Measurements from ENCODE around the gene PRKCG.
"Not testable (repeated sequence)": the region's sequence is repeated elsewhere in the genome, so short reads cannot be mapped to it uniquely, and the experiment has no call there.

The PRKCG gene

GRCh38 chr19:53868091-53868891 is 13.7 kb upstream of the PRKCG start:
- peaks cover 54% of the 10 kb centered on the region for H3K4me1 Mint-ChIP-seq
- no peaks in the 10 kb centered on the region for H3K27me3 Mint-ChIP-seq
- H3K9me3 Mint-ChIP-seq: no peaks in the 10 kb centered on the region
- H3K27ac Mint-ChIP-seq: peak overlapping the region; percentile 78 to 92
- DNase-seq (peak in 1 of 2 donors; percentile 34), ATAC-seq (no peak)
- H3K4me3 Mint-ChIP-seq: peak overlapping the region; percentile 92 to 98

- Mint-ChIP-seq H3K4me3 (peak overlapping the region; percentile 92 to 98), H3K4me1 (peaks cover 62% of the 10 kb centered on the region), H3K9me3 (no peaks in the 10 kb centered on the region), H3K27me3 (no peaks in the 10 kb centered on the region), H3K27ac (peak overlapping the region; percentile 89 to 94)
- ATAC-seq (peak; percentile 66), DNase-seq (peak; percentile 79 to 87)
These were observed 12.8 kb upstream of the PRKCG start for GRCh38 chr19:53868892-53869804.

- H3K27ac Mint-ChIP-seq: peak overlapping the region; percentile 80 to 89
- H3K27me3 Mint-ChIP-seq, H3K9me3 Mint-ChIP-seq, ATAC-seq, DNase-seq: not testable (repeated sequence)
- peaks cover 70% of the 10 kb centered on the region for H3K4me1 Mint-ChIP-seq
- H3K4me3 Mint-ChIP-seq: peak overlapping the region; percentile 92 to 98
These were observed 12.1 kb upstream of the PRKCG start for GRCh38 chr19:53869805-53870484.

GRCh38 chr19:53870485-53870844 is 11.5 kb upstream of the PRKCG start:
- H3K4me1 Mint-ChIP-seq: peaks cover 75% of the 10 kb centered on the region
- no peak overlapping the region for H3K27ac Mint-ChIP-seq
- H3K27me3 Mint-ChIP-seq: no peaks in the 10 kb centered on the region
- ATAC-seq (no peak), DNase-seq (no peak)
- H3K9me3 Mint-ChIP-seq: no peaks in the 10 kb centered on the region
- peak overlapping the region; percentile 48 to 49 for H3K4me3 Mint-ChIP-seq

- DNase-seq: no peak
- Mint-ChIP-seq H3K9me3 (no peaks in the 10 kb centered on the region), H3K4me3 (peak overlapping the region in 1 of 2 donors; percentile 30), H3K27me3 (no peaks in the 10 kb centered on the region), H3K27ac (no peak overlapping the region), H3K4me1 (peaks cover 73% of the 10 kb centered on the region)
- no peak for ATAC-seq
These were observed 10.5 kb upstream of the PRKCG start for GRCh38 chr19:53871454-53871853.

GRCh38 chr19:53872762-53873161 is 9.2 kb upstream of the PRKCG start:
- DNase-seq (no peak), ATAC-seq (no peak)
- no peaks in the 10 kb centered on the region for H3K27me3 Mint-ChIP-seq
- no peak overlapping the region for H3K27ac Mint-ChIP-seq
- H3K4me3 Mint-ChIP-seq: no peak overlapping the region
- no peaks in the 10 kb centered on the region for H3K9me3 Mint-ChIP-seq
- peaks cover 74% of the 10 kb centered on the region for H3K4me1 Mint-ChIP-seq

GRCh38 chr19:53873773-53874605 is 8.0 kb upstream of the PRKCG start:
- DNase-seq: no peak
- no peaks in the 10 kb centered on the region for H3K27me3 Mint-ChIP-seq
- H3K4me1 Mint-ChIP-seq: peaks cover 68% of the 10 kb centered on the region
- peak overlapping the region; percentile 63 to 72 for H3K4me3 Mint-ChIP-seq
- no peak for ATAC-seq
- peak overlapping the region; percentile 50 to 91 for H3K27ac Mint-ChIP-seq
- H3K9me3 Mint-ChIP-seq: no peaks in the 10 kb centered on the region

- H3K27ac Mint-ChIP-seq: peak overlapping the region; percentile 4 to 91
- H3K9me3 Mint-ChIP-seq: no peaks in the 10 kb centered on the region
- H3K4me3 Mint-ChIP-seq: peak overlapping the region; percentile 63 to 72
- peaks cover 68% of the 10 kb centered on the region for H3K4me1 Mint-ChIP-seq
- ATAC-seq: no peak
- no peaks in the 10 kb centered on the region for H3K27me3 Mint-ChIP-seq
- DNase-seq: no peak
These were observed 7.4 kb upstream of the PRKCG start for GRCh38 chr19:53874606-53874990.

- Mint-ChIP-seq H3K27me3 (no peaks in the 10 kb centered on the region), H3K9me3 (no peaks in the 10 kb centered on the region), H3K4me3 (no peak overlapping the region), H3K4me1 (peaks cover 63% of the 10 kb centered on the region), H3K27ac (no peak overlapping the region)
- DNase-seq (no peak), ATAC-seq (no peak)
These were observed 6.2 kb upstream of the PRKCG start for GRCh38 chr19:53875602-53876325.

- Mint-ChIP-seq H3K9me3 (no peaks in the 10 kb centered on the region), H3K4me3 (no peak overlapping the region), H3K27me3 (no peaks in the 10 kb centered on the region), H3K27ac (no peak overlapping the region), H3K4me1 (peaks cover 53% of the 10 kb centered on the region)
- DNase-seq: no peak
- ATAC-seq: no peak
These were observed 5.3 kb upstream of the PRKCG start for GRCh38 chr19:53876651-53877224.

GRCh38 chr19:53877361-53877766 is 4.6 kb upstream of the PRKCG start:
- H3K9me3 Mint-ChIP-seq: no peaks in the 10 kb centered on the region
- no peaks in the 10 kb centered on the region for H3K27me3 Mint-ChIP-seq
- DNase-seq (peak in 1 of 2 donors; percentile 40), ATAC-seq (no peak)
- H3K4me1 Mint-ChIP-seq: peaks cover 55% of the 10 kb centered on the region
- peak overlapping the region; percentile 30 to 42 for H3K4me3 Mint-ChIP-seq
- peak overlapping the region; percentile 16 to 21 for H3K27ac Mint-ChIP-seq

GRCh38 chr19:53878776-53879139 is 3.2 kb upstream of the PRKCG start:
- Mint-ChIP-seq H3K4me1 (peaks cover 53% of the 10 kb centered on the region), H3K27ac (no peak overlapping the region), H3K27me3 (no peaks in the 10 kb centered on the region), H3K4me3 (no peak overlapping the region), H3K9me3 (no peaks in the 10 kb centered on the region)
- ATAC-seq (no peak), DNase-seq (no peak)

GRCh38 chr19:53879140-53880081 is 2.6 kb upstream of the PRKCG start:
- H3K4me1 Mint-ChIP-seq: peaks cover 49% of the 10 kb centered on the region
- peak; percentile 80 to 83 for DNase-seq
- ATAC-seq: peak; percentile 93
- H3K27me3 Mint-ChIP-seq: no peaks in the 10 kb centered on the region
- no peak overlapping the region for H3K4me3 Mint-ChIP-seq
- no peaks in the 10 kb centered on the region for H3K9me3 Mint-ChIP-seq
- no peak overlapping the region for H3K27ac Mint-ChIP-seq

All from stimulated activated naive CD8-positive, alpha-beta T cell treated with anti-CD3 and anti-CD28 coated beads, Interleukin-15, amount 100 ng/mL, for 72 hours (primary cell).